ENCODE measurements around the gene ARHGAP8.

ARHGAP8 gene

GRCh38 chr22:44870021-44870420, 117.6 kb downstream of the ARHGAP8 start:
- Mint-ChIP-seq H3K4me1 (ENCODE audit: low read depth) (no peaks in the 10 kb centered on the region), H3K4me3 (no peak overlapping the region), H3K9me3 (peaks cover 3% of the 10 kb centered on the region), H3K27me3 (peaks cover 7% of the 10 kb centered on the region), H3K36me3 (ENCODE audit: low read depth) (no peaks in the 10 kb centered on the region), H3K27ac (no peak overlapping the region)

DNA sequence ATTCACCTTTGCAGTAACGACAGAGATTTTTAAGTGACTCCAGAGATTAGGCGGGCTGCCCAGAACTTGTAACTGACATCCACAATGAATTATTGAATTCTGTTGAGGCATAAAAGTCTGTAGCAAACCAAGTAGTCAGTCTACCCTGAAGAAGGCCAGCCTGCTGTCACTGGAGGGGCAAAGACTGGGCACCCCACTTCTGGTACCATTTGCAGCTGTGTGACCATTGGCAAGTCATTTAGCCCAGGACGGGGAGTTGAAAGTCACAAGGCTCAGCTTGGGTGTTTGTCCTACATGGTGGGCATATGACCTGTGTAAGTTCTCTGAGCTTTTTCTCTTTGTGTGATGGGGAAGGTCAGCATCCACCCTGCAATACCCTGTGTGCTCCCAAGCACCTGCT, 119.4 kb downstream of the ARHGAP8 start:
- peaks cover 3% of the 10 kb centered on the region for H3K9me3 Mint-ChIP-seq
- no peaks in the 10 kb centered on the region for H3K4me1 Mint-ChIP-seq (ENCODE audit: low read depth)
- H3K27ac Mint-ChIP-seq, result no peak overlapping the region
- H3K4me3 Mint-ChIP-seq, result no peak overlapping the region
- H3K36me3 Mint-ChIP-seq (ENCODE audit: low read depth), result no peaks in the 10 kb centered on the region
- peaks cover 7% of the 10 kb centered on the region for H3K27me3 Mint-ChIP-seq

DNA sequence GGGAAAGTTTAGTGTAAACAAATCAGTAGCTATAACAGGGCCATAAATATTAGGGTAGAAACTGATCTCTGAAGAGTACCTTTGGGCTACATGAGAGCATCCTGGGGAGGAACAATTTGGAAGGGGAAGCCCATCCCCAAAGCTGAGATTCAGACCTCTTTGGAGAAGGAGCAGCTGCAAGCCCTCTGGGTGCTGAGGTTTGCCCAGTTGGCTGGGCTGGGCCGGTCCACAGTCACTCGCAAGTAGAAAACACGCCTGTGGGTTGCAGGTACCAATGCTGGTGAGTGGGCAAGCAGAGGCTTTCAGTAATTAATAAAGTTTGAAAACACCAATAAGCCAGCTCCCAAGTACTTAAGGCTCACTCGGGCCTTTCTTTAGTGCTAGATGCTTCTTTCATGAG, 124.5 kb downstream of the ARHGAP8 start:
- H3K27me3 Mint-ChIP-seq, result peaks cover 3% of the 10 kb centered on the region
- H3K9me3 Mint-ChIP-seq, result no peaks in the 10 kb centered on the region
- no peaks in the 10 kb centered on the region for H3K36me3 Mint-ChIP-seq (ENCODE audit: low read depth)
- no peak overlapping the region for H3K4me3 Mint-ChIP-seq
- no peak overlapping the region for H3K27ac Mint-ChIP-seq
- no peaks in the 10 kb centered on the region for H3K4me1 Mint-ChIP-seq (ENCODE audit: low read depth)

DNA sequence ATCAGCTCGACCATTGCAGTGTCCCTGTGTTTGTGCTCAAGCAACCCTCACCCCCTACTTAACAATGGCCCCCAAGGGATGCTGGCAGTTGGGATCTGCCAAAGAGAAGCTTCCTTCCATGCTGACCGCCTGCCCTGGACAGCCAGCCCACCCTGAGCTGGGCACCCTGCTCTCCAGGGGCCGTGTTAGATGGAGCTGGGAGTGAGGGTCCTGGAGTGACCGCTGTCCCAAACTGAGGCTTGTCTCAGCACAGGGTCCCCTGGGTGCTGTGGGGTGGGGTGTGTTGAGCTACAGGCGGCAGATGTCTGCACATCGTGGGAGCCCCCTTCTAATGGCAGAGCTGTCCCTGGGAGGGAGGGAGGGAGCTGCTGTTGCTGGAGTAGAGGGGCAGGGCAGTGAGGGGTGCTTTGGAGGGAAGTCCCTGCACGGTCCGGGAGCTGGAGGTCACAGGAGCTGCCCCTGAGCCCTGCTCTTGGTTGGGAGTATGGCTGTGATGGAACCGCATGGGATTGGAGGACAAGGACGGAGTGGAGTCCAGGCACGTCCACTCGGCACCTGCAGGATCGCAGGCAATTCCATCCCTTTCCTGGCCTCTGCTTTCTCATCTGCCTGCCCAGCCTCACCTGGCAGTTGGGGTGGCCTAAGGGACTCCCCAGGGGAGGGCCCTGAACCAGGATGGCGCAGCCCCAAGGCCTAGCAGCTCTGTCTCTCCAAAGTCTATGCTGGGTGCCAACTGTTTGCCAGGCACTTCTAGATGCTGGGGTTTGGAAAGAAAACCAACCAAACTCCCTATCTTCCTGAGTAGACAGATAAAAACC, 126.3 kb downstream of the ARHGAP8 start:
- Mint-ChIP-seq H3K36me3 (ENCODE audit: low read depth) (no peaks in the 10 kb centered on the region), H3K27ac (no peak overlapping the region), H3K27me3 (no peaks in the 10 kb centered on the region), H3K4me1 (ENCODE audit: low read depth) (no peaks in the 10 kb centered on the region), H3K4me3 (no peak overlapping the region), H3K9me3 (no peaks in the 10 kb centered on the region)

DNA sequence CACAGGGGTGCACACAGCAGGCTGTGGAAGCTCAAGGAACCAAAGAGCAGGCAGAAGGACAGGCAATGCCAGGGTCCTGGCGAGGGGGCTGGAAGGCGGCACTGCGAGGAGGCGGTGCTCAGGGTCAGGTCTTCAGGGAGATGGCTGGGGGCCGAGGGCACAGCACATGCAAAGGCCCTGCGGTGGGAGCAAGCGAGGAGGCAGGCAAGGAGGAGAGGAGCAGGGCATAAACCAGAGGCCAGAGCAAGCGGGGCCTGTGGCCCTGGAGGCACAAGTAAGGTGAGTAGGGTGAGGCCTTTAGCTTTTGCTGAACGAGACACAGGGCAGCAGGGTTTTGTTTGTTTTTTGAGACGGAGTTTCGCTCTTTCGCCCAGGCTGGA, 126.9 kb downstream of the ARHGAP8 start:
- Mint-ChIP-seq H3K36me3 (ENCODE audit: low read depth) (no peaks in the 10 kb centered on the region), H3K27ac (no peak overlapping the region), H3K4me3 (no peak overlapping the region), H3K27me3 (no peaks in the 10 kb centered on the region), H3K9me3 (no peaks in the 10 kb centered on the region), H3K4me1 (ENCODE audit: low read depth) (no peaks in the 10 kb centered on the region)

GRCh38 chr22:44880610-44881290, 128.4 kb downstream of the ARHGAP8 start:
- Mint-ChIP-seq H3K27me3 (no peaks in the 10 kb centered on the region), H3K4me3 (no peak overlapping the region), H3K36me3 (ENCODE audit: low read depth) (no peaks in the 10 kb centered on the region), H3K9me3 (no peaks in the 10 kb centered on the region), H3K4me1 (ENCODE audit: low read depth) (no peaks in the 10 kb centered on the region), H3K27ac (no peak overlapping the region)

- no peaks in the 10 kb centered on the region for H3K36me3 Mint-ChIP-seq (ENCODE audit: low read depth)
- no peaks in the 10 kb centered on the region for H3K27me3 Mint-ChIP-seq
- no peak overlapping the region for H3K27ac Mint-ChIP-seq
- H3K9me3 Mint-ChIP-seq, result no peaks in the 10 kb centered on the region
- H3K4me1 Mint-ChIP-seq (ENCODE audit: low read depth), result no peaks in the 10 kb centered on the region
- H3K4me3 Mint-ChIP-seq, result no peak overlapping the region
Measured at GRCh38 chr22:44881624-44882023, 129.2 kb downstream of the ARHGAP8 start.

DNA sequence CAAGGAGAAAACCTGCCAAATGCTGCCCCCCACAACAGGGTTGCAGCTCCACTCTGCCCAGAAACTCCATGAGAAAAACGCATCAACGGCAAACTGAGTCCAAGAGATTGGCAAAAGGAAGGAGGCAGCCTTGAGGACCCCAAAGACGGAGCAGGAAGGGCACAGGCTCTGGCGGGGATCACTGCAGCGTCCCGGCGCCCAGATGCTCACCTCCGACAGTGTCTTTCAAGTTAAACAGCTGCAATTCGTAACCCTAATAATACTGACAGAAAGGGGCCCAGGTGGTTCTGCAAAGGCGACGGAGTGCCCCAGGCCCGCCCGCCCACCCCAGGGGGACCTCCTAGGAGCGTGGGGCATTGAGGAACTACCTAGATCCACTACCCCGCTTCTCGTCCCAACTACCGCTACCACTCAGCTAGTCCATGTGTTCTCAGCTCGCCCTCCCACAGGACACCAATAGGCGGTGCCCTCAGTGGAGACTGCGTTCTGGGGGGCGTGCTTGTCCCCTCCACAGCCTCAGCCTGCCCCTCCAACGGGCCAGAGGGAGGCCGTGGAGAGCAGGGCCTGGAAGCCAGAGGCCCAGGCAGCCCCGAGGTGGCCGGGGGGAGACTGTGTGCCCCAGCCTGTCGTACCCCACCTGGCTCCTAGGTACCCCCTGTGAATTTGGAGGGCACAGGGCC, 130.0 kb downstream of the ARHGAP8 start:
- no peaks in the 10 kb centered on the region for H3K9me3 Mint-ChIP-seq
- H3K27me3 Mint-ChIP-seq, result no peaks in the 10 kb centered on the region
- no peaks in the 10 kb centered on the region for H3K36me3 Mint-ChIP-seq (ENCODE audit: low read depth)
- H3K4me3 Mint-ChIP-seq, result no peak overlapping the region
- H3K27ac Mint-ChIP-seq, result no peak overlapping the region
- H3K4me1 Mint-ChIP-seq (ENCODE audit: low read depth), result no peaks in the 10 kb centered on the region

GRCh38 chr22:44883011-44883421, 130.6 kb downstream of the ARHGAP8 start:
- no peak overlapping the region for H3K27ac Mint-ChIP-seq
- H3K4me3 Mint-ChIP-seq, result no peak overlapping the region
- H3K36me3 Mint-ChIP-seq (ENCODE audit: low read depth), result no peaks in the 10 kb centered on the region
- H3K4me1 Mint-ChIP-seq (ENCODE audit: low read depth), result no peaks in the 10 kb centered on the region
- H3K27me3 Mint-ChIP-seq, result no peaks in the 10 kb centered on the region
- no peaks in the 10 kb centered on the region for H3K9me3 Mint-ChIP-seq

DNA sequence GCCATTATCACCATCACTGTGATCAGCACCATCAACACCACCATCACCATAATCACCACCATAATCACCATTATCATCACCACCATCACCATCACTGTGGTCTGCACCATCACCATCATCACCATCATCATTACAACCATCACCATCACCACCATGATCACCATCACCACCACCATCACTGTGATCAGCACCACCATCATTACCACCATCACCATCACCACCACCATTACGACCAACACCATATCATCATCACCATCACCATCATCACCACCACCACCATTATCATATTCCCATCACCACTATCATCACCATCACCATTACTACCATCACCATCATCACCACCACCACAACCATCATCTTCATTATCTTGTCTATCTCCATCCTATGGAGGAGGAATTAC, 132.2 kb downstream of the ARHGAP8 start:
- Mint-ChIP-seq H3K36me3 (ENCODE audit: low read depth) (no peaks in the 10 kb centered on the region), H3K4me1 (ENCODE audit: low read depth) (no peaks in the 10 kb centered on the region), H3K27me3 (no peaks in the 10 kb centered on the region), H3K27ac (no peak overlapping the region), H3K4me3 (no peak overlapping the region), H3K9me3 (no peaks in the 10 kb centered on the region)

DNA sequence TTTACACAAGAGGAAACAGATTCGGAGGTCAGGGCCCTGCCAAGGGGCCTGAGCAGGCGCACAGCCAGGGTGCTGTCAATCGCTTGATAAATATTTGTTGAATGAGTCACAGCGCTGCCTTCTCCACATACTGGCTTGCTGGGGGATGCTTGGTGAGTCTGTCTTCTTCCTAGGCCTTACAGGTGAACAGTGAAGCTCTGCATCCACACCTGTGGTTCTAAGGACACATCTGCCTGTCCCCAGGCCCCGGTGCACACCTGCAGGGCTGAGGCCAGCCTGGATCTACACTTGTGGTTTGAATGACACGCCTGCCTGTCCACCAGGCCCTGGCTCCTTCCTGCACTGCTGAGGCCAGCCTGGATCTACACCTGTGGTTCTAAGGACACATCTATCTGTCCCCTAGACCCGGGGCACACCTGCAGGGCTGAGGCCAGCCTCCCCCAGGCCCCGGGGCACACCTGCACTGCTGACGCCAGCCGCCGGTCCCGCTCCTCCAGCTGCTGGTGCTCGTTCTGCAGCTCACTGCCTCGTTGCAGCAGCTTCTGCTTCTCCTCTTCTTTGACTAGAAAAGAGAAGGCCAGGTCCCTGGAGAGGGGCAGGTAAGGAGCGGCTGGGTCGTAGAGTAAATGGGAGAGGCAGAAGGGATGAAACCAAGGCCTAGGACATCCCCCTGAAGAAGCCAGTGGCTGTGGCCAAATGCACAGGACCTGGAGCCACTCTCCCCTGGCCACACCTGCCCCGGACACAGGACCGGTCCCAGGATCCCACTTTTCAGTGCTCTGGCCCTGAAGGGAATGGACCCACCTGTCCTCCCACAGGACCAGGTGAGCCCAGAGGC, 132.8 kb downstream of the ARHGAP8 start:
- Mint-ChIP-seq H3K36me3 (ENCODE audit: low read depth) (no peaks in the 10 kb centered on the region), H3K4me3 (no peak overlapping the region), H3K9me3 (no peaks in the 10 kb centered on the region), H3K4me1 (ENCODE audit: low read depth) (no peaks in the 10 kb centered on the region), H3K27ac (no peak overlapping the region), H3K27me3 (no peaks in the 10 kb centered on the region)

- H3K27me3 Mint-ChIP-seq, result no peaks in the 10 kb centered on the region
- H3K36me3 Mint-ChIP-seq (ENCODE audit: low read depth), result no peaks in the 10 kb centered on the region
- H3K9me3 Mint-ChIP-seq, result no peaks in the 10 kb centered on the region
- no peak overlapping the region for H3K27ac Mint-ChIP-seq
- no peaks in the 10 kb centered on the region for H3K4me1 Mint-ChIP-seq (ENCODE audit: low read depth)
- H3K4me3 Mint-ChIP-seq, result no peak overlapping the region
Measured at GRCh38 chr22:44885806-44886360, 133.5 kb downstream of the ARHGAP8 start.

DNA sequence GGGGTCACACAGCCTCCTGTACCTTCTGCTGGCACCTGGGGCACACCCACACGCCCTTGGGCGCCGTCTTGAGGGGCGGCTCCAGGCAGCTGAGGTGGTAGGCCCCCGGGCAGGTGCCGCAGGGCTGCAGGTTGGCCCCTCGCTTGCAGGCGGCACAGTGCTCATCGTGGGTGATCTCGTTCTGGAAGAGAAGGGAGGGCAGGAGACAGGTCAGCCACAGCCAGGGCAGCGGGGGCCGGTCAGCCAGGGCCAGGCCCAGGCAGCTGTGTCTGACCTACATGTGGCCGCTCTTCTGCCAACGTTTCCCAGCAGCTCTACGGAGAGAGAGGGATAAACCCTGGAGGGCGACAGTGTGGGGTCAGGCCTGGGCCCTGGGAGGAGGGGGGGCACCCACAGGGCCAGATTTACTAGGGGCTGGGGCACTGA, 135.6 kb downstream of the ARHGAP8 start:
- H3K9me3 Mint-ChIP-seq, result no peaks in the 10 kb centered on the region
- H3K27ac Mint-ChIP-seq, result no peak overlapping the region
- no peaks in the 10 kb centered on the region for H3K27me3 Mint-ChIP-seq
- no peak overlapping the region for H3K4me3 Mint-ChIP-seq
- H3K36me3 Mint-ChIP-seq (ENCODE audit: low read depth), result no peaks in the 10 kb centered on the region
- no peaks in the 10 kb centered on the region for H3K4me1 Mint-ChIP-seq (ENCODE audit: low read depth)

GRCh38 chr22:44888491-44889254, 136.3 kb downstream of the ARHGAP8 start:
- H3K9me3 Mint-ChIP-seq, result no peaks in the 10 kb centered on the region
- no peaks in the 10 kb centered on the region for H3K36me3 Mint-ChIP-seq (ENCODE audit: low read depth)
- H3K4me3 Mint-ChIP-seq, result no peak overlapping the region
- H3K4me1 Mint-ChIP-seq (ENCODE audit: low read depth), result no peaks in the 10 kb centered on the region
- H3K27ac Mint-ChIP-seq, result no peak overlapping the region
- no peaks in the 10 kb centered on the region for H3K27me3 Mint-ChIP-seq
